Peyer's patch (tissue), 4 donors: Measurements from ENCODE around the gene EVA1A.

Experiments used
- POLR2A ChIP-seq, 2 donors: fragments of 450-650 bp; IDR thresholded peaks; one replicate each; pipeline ENCODE4 v1.5.1; 2017; ENCODE audit warnings: antibody characterized with exemption in 2 of 2, mild to moderate bottlenecking in 2 of 2, moderate library complexity in 2 of 2
- TF ChIP-seq, protein P1 (sequence below), 6 experiments: fragments of 450-650 bp in 4 of 6; fragments of 200-600 bp in 2 of 6; sonication (generic) in 1 of 6; IDR thresholded peaks; one replicate each; pipeline ENCODE4 v1.5.1; 2017 to 2019; ENCODE audit warnings: antibody characterized with exemption in 6 of 6, mild to moderate bottlenecking in 3 of 6, moderate library complexity in 1 of 6

DNA sequence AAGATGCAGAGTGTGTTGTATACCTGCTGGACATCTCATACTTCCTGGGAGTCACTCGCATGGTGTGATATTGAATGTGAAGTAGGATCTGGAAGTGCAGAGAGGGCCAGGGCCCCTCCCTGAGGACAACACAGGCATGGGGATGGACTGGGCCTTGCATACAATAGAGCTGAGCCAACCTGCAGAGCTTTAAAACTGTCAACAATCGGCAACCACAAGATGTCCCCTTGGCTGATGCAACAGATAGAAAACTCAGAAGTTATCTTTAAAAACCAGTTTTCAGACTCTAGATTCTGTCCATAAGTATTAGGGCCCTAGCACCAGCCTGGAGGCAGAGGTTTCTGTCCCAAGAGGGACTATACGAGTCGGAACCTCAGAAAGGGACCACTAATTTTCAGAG lies 19.7 kb downstream of the EVA1A start:
- TF ChIP-seq POLR2A (IDR thresholded peaks at IDR 0.05), result no peak
- TF ChIP-seq, protein P1, sequence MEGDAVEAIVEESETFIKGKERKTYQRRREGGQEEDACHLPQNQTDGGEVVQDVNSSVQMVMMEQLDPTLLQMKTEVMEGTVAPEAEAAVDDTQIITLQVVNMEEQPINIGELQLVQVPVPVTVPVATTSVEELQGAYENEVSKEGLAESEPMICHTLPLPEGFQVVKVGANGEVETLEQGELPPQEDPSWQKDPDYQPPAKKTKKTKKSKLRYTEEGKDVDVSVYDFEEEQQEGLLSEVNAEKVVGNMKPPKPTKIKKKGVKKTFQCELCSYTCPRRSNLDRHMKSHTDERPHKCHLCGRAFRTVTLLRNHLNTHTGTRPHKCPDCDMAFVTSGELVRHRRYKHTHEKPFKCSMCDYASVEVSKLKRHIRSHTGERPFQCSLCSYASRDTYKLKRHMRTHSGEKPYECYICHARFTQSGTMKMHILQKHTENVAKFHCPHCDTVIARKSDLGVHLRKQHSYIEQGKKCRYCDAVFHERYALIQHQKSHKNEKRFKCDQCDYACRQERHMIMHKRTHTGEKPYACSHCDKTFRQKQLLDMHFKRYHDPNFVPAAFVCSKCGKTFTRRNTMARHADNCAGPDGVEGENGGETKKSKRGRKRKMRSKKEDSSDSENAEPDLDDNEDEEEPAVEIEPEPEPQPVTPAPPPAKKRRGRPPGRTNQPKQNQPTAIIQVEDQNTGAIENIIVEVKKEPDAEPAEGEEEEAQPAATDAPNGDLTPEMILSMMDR (IDR thresholded peaks at IDR 0.05), result no peak
